ENCODE results near the gene IGFN1.

The IGFN1 gene

GRCh38 chr1:201269900-201270410, 79.3 kb downstream of the IGFN1 start:
- Histone ChIP-seq H3K4me3 (ENCODE audit: insufficient read depth, low read depth, low read length, poor library complexity, severe bottlenecking) (no peak overlapping the region), H3K36me3 (ENCODE audit: control insufficient read depth, insufficient read depth, low read length) (no peaks in the 10 kb centered on the region), H3K27me3 (replicated peaks; ENCODE audit: control insufficient read depth, insufficient read depth, low read length, poor library complexity, severe bottlenecking) (no peaks in the 10 kb centered on the region), H3K4me1 (ENCODE audit: control insufficient read depth, insufficient read depth, low read length, poor library complexity, severe bottlenecking) (no peaks in the 10 kb centered on the region), H3K27ac (ENCODE audit: insufficient read depth, low read length, poor library complexity, severe bottlenecking) (no peak overlapping the region), H3K9me3 (ENCODE audit: control insufficient read depth, low read length) (no peaks in the 10 kb centered on the region)
- DNase-seq = no peak

GRCh38 chr1:201270616-201271390, 80.2 kb downstream of the IGFN1 start:
- no peak overlapping the region for H3K27ac ChIP-seq (ENCODE audit: insufficient read depth, low read length, poor library complexity, severe bottlenecking)
- H3K4me3 ChIP-seq (ENCODE audit: insufficient read depth, low read depth, low read length, poor library complexity, severe bottlenecking) = no peak overlapping the region
- no peaks in the 10 kb centered on the region for H3K36me3 ChIP-seq (ENCODE audit: control insufficient read depth, insufficient read depth, low read length)
- H3K9me3 ChIP-seq (ENCODE audit: control insufficient read depth, low read length) = no peaks in the 10 kb centered on the region
- DNase-seq = no peak
- H3K4me1 ChIP-seq (ENCODE audit: control insufficient read depth, insufficient read depth, low read length, poor library complexity, severe bottlenecking) = no peaks in the 10 kb centered on the region
- H3K27me3 ChIP-seq (replicated peaks; ENCODE audit: control insufficient read depth, insufficient read depth, low read length, poor library complexity, severe bottlenecking) = no peaks in the 10 kb centered on the region

- H3K27me3 ChIP-seq (replicated peaks; ENCODE audit: control insufficient read depth, insufficient read depth, low read length, poor library complexity, severe bottlenecking) = no peaks in the 10 kb centered on the region
- no peak overlapping the region for H3K4me3 ChIP-seq (ENCODE audit: insufficient read depth, low read depth, low read length, poor library complexity, severe bottlenecking)
- H3K27ac ChIP-seq (ENCODE audit: insufficient read depth, low read length, poor library complexity, severe bottlenecking) = no peak overlapping the region
- H3K36me3 ChIP-seq (ENCODE audit: control insufficient read depth, insufficient read depth, low read length) = no peaks in the 10 kb centered on the region
- no peak for DNase-seq
- no peaks in the 10 kb centered on the region for H3K9me3 ChIP-seq (ENCODE audit: control insufficient read depth, low read length)
- no peaks in the 10 kb centered on the region for H3K4me1 ChIP-seq (ENCODE audit: control insufficient read depth, insufficient read depth, low read length, poor library complexity, severe bottlenecking)
Observed at GRCh38 chr1:201272799-201273198, 82.2 kb downstream of the IGFN1 start.

- Histone ChIP-seq H3K36me3 (ENCODE audit: control insufficient read depth, insufficient read depth, low read length) (no peaks in the 10 kb centered on the region), H3K27ac (ENCODE audit: insufficient read depth, low read length, poor library complexity, severe bottlenecking) (no peak overlapping the region), H3K4me3 (ENCODE audit: insufficient read depth, low read depth, low read length, poor library complexity, severe bottlenecking) (no peak overlapping the region), H3K4me1 (ENCODE audit: control insufficient read depth, insufficient read depth, low read length, poor library complexity, severe bottlenecking) (no peaks in the 10 kb centered on the region), H3K9me3 (ENCODE audit: control insufficient read depth, low read length) (no peaks in the 10 kb centered on the region), H3K27me3 (replicated peaks; ENCODE audit: control insufficient read depth, insufficient read depth, low read length, poor library complexity, severe bottlenecking) (no peaks in the 10 kb centered on the region)
- no peak for DNase-seq
Observed at GRCh38 chr1:201274616-201275252, 84.1 kb downstream of the IGFN1 start.

- Histone ChIP-seq H3K36me3 (ENCODE audit: control insufficient read depth, insufficient read depth, low read length) (no peaks in the 10 kb centered on the region), H3K27ac (ENCODE audit: insufficient read depth, low read length, poor library complexity, severe bottlenecking) (no peak overlapping the region), H3K9me3 (ENCODE audit: control insufficient read depth, low read length) (no peaks in the 10 kb centered on the region), H3K4me3 (ENCODE audit: insufficient read depth, low read depth, low read length, poor library complexity, severe bottlenecking) (no peak overlapping the region), H3K4me1 (ENCODE audit: control insufficient read depth, insufficient read depth, low read length, poor library complexity, severe bottlenecking) (no peaks in the 10 kb centered on the region), H3K27me3 (replicated peaks; ENCODE audit: control insufficient read depth, insufficient read depth, low read length, poor library complexity, severe bottlenecking) (no peaks in the 10 kb centered on the region)
- DNase-seq = no peak
Observed at GRCh38 chr1:201275253-201275666, 84.6 kb downstream of the IGFN1 start.

- Histone ChIP-seq H3K4me3 (ENCODE audit: insufficient read depth, low read depth, low read length, poor library complexity, severe bottlenecking) (no peak overlapping the region), H3K27ac (ENCODE audit: insufficient read depth, low read length, poor library complexity, severe bottlenecking) (no peak overlapping the region), H3K9me3 (ENCODE audit: control insufficient read depth, low read length) (no peaks in the 10 kb centered on the region), H3K36me3 (ENCODE audit: control insufficient read depth, insufficient read depth, low read length) (no peaks in the 10 kb centered on the region), H3K4me1 (ENCODE audit: control insufficient read depth, insufficient read depth, low read length, poor library complexity, severe bottlenecking) (no peaks in the 10 kb centered on the region), H3K27me3 (replicated peaks; ENCODE audit: control insufficient read depth, insufficient read depth, low read length, poor library complexity, severe bottlenecking) (peaks cover 3% of the 10 kb centered on the region)
- no peak for DNase-seq
Observed at GRCh38 chr1:201276891-201277290, 86.3 kb downstream of the IGFN1 start.

GRCh38 chr1:201277441-201277840, 86.8 kb downstream of the IGFN1 start:
- DNase-seq = no peak
- H3K9me3 ChIP-seq (ENCODE audit: control insufficient read depth, low read length) = no peaks in the 10 kb centered on the region
- peaks cover 3% of the 10 kb centered on the region for H3K27me3 ChIP-seq (replicated peaks; ENCODE audit: control insufficient read depth, insufficient read depth, low read length, poor library complexity, severe bottlenecking)
- H3K36me3 ChIP-seq (ENCODE audit: control insufficient read depth, insufficient read depth, low read length) = no peaks in the 10 kb centered on the region
- H3K27ac ChIP-seq (ENCODE audit: insufficient read depth, low read length, poor library complexity, severe bottlenecking) = no peak overlapping the region
- H3K4me1 ChIP-seq (ENCODE audit: control insufficient read depth, insufficient read depth, low read length, poor library complexity, severe bottlenecking) = no peaks in the 10 kb centered on the region
- no peak overlapping the region for H3K4me3 ChIP-seq (ENCODE audit: insufficient read depth, low read depth, low read length, poor library complexity, severe bottlenecking)

All from effector memory CD4-positive, alpha-beta T cell (primary cell).